ENCODE data around the gene DPEP3. TPM values are rescaled to one million over a fixed set of nuclear protein-coding genes. Genes with fewer than 3 reads are reported as not detected.

DPEP3 gene
- total RNA-seq, 1 donor from 2014 or later, result not detected

DNA sequence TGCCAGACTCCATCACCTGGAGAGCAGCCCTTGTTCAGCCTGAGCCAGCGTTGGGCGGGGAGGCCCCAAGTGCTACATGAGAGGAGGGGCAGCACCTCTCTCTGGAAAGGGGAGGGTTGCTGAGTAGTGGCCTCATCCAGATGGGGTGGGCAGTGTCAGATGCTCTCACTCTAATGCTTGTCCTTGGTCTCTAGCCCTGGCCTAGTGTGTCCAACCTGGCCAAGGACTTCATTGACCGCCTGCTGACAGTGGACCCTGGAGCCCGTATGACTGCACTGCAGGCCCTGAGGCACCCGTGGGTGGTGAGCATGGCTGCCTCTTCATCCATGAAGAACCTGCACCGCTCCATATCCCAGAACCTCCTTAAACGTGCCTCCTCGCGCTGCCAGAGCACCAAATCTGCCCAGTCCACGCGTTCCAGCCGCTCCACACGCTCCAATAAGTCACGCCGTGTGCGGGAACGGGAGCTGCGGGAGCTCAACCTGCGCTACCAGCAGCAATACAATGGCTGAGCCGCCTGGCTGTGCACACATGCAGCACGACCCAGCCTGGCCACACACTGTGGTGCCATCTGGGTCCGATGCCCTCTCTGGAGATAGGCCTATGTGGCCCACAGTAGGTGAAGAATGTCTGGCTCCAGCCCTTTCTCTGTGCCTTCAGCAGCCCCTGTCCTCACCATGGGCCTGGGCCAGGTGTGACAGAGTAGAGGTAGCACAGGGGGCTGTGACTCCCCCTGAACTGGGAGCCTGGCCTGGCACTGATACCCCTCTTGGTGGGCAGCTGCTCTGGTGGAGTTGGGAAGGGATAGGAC is 53.0 kb downstream of the DPEP3 start:
- Mint-ChIP-seq H3K36me3 (ENCODE audit: unreplicated experiment) (no peaks in the 10 kb centered on the region), H3K9me3 (ENCODE audit: unreplicated experiment) (peaks cover 3% of the 10 kb centered on the region), H3K4me1 (ENCODE audit: low read depth, unreplicated experiment) (peaks cover 12% of the 10 kb centered on the region), H3K27ac (ENCODE audit: unreplicated experiment) (peak overlapping the region; percentile 73), H3K27me3 (ENCODE audit: unreplicated experiment) (no peaks in the 10 kb centered on the region), H3K4me3 (ENCODE audit: unreplicated experiment) (no peak overlapping the region)
- TF ChIP-seq, protein P1, sequence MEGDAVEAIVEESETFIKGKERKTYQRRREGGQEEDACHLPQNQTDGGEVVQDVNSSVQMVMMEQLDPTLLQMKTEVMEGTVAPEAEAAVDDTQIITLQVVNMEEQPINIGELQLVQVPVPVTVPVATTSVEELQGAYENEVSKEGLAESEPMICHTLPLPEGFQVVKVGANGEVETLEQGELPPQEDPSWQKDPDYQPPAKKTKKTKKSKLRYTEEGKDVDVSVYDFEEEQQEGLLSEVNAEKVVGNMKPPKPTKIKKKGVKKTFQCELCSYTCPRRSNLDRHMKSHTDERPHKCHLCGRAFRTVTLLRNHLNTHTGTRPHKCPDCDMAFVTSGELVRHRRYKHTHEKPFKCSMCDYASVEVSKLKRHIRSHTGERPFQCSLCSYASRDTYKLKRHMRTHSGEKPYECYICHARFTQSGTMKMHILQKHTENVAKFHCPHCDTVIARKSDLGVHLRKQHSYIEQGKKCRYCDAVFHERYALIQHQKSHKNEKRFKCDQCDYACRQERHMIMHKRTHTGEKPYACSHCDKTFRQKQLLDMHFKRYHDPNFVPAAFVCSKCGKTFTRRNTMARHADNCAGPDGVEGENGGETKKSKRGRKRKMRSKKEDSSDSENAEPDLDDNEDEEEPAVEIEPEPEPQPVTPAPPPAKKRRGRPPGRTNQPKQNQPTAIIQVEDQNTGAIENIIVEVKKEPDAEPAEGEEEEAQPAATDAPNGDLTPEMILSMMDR (IDR thresholded peaks at IDR 0.05; ENCODE audit: partially characterized antibody, unreplicated experiment), result no peak
- DNase-seq, result no peak

DNA sequence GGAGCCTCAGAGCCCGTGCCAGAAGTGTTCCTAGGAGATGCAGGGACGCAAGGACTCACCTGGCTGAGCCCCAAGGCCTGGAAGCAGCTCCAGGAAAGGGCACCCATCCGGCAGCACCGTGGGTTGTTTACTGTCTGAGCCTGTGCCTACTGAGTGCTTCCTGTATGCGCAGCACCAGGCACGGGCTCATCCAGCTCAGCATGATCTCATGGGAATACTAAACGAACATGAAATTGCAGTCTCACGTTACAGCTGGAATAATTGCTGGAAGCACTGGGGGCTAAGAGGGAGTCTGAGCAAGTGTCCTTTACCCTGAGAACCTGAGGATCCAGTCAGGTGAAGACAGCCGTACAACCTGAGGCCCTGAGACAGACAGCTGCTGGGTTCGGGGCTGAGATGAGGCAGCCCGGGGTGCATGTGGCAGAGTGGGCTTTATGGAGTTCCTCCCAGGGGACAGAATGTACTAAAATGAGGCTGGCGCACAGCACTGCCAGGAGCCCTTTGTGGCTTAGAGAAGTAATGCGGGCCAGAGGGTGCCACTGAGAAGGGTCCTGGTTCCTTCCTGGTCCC is 54.0 kb downstream of the DPEP3 start:
- Mint-ChIP-seq H3K27ac (ENCODE audit: unreplicated experiment) (peak overlapping the region; percentile 73), H3K4me3 (ENCODE audit: unreplicated experiment) (peak overlapping the region; percentile 59), H3K36me3 (ENCODE audit: unreplicated experiment) (no peaks in the 10 kb centered on the region), H3K4me1 (ENCODE audit: low read depth, unreplicated experiment) (peaks cover 12% of the 10 kb centered on the region), H3K27me3 (ENCODE audit: unreplicated experiment) (peaks cover 3% of the 10 kb centered on the region), H3K9me3 (ENCODE audit: unreplicated experiment) (peaks cover 3% of the 10 kb centered on the region)
- peak; percentile 44 for DNase-seq
- TF ChIP-seq, protein P1 (IDR thresholded peaks at IDR 0.05; ENCODE audit: partially characterized antibody, unreplicated experiment), result peak; percentile 21

Other genes starting within 250 kb of the DPEP3 start
- gene RANBP10, start 173.9 kb downstream of the DPEP3 start, total RNA-seq (ENCODE audit: unreplicated experiment), result 32.0 TPM
- gene TSNAXIP1, start 173.6 kb downstream of the DPEP3 start, total RNA-seq (ENCODE audit: unreplicated experiment), result 3.4 TPM
- gene THAP11, start 138.2 kb downstream of the DPEP3 start, total RNA-seq (ENCODE audit: unreplicated experiment), result 23.1 TPM
- gene NUTF2, start 133.6 kb downstream of the DPEP3 start, total RNA-seq (ENCODE audit: unreplicated experiment), result 196 TPM
- gene CENPT, start 132.8 kb downstream of the DPEP3 start, total RNA-seq (ENCODE audit: unreplicated experiment), result 153 TPM
- gene EDC4, start 107.4 kb downstream of the DPEP3 start, total RNA-seq (ENCODE audit: unreplicated experiment), result 142 TPM
- gene NRN1L, start 95.6 kb downstream of the DPEP3 start, total RNA-seq (ENCODE audit: unreplicated experiment), result 1.0 TPM
- 27.9 TPM for gene PSKH1, start 87.2 kb downstream of the DPEP3 start, total RNA-seq (ENCODE audit: unreplicated experiment)
- 2.8 TPM for gene CTRL, start 48.6 kb downstream of the DPEP3 start, total RNA-seq (ENCODE audit: unreplicated experiment)
- gene PSMB10, start 43.6 kb downstream of the DPEP3 start, total RNA-seq (ENCODE audit: unreplicated experiment), result 11.0 TPM
- 8.7 TPM for gene LCAT, start 36.4 kb downstream of the DPEP3 start, total RNA-seq (ENCODE audit: unreplicated experiment)
- gene SLC12A4, start 11.9 kb downstream of the DPEP3 start, total RNA-seq (ENCODE audit: unreplicated experiment), result 19.9 TPM
- not detected for gene DPEP2, start 19.0 kb upstream of the DPEP3 start, total RNA-seq (ENCODE audit: unreplicated experiment)
- not detected for gene DPEP2NB, start 35.4 kb upstream of the DPEP3 start, total RNA-seq (ENCODE audit: unreplicated experiment)
- gene DDX28, start 42.7 kb upstream of the DPEP3 start, total RNA-seq (ENCODE audit: unreplicated experiment), result 6.7 TPM
- gene DUS2, start 42.8 kb upstream of the DPEP3 start, total RNA-seq (ENCODE audit: unreplicated experiment), result 21.0 TPM
- 33.1 TPM for gene NFATC3, start 104.9 kb upstream of the DPEP3 start, total RNA-seq (ENCODE audit: unreplicated experiment)

Measured in glutamatergic neuron (in vitro differentiated cells).